Measurements from ENCODE around the gene PHKB. TPM values are rescaled to one million over a fixed set of nuclear protein-coding genes. Genes with fewer than 3 reads are reported as not detected.
A peak's percentile ranks its signal among the peaks of the same experiment; 100 is the strongest.

The PHKB gene
- total RNA-seq, 4 donors from 2014 or later, result 62.0 to 164 (median 111) TPM

- peak overlapping the region in 1 of 2 donors; percentile 14 for H3K27ac ChIP-seq
- no peaks in the 10 kb centered on the region for H3K27me3 ChIP-seq
- H3K36me3 ChIP-seq, result no peaks in the 10 kb centered on the region
- TF ChIP-seq CTCF (IDR thresholded peaks at IDR 0.05), result no peak
- no peak for TF ChIP-seq POLR2A (IDR thresholded peaks at IDR 0.05)
- intact Hi-C loops (cut with DNase I; ENCODE audit: low total_unique reads), result no loop called here
- no peaks in the 10 kb centered on the region for H3K4me1 ChIP-seq
- no peaks in the 10 kb centered on the region for H3K9me3 ChIP-seq
- H3K4me3 ChIP-seq, result no peak overlapping the region
- no peak for DNase-seq
These were observed 16.5 kb downstream of the PHKB start for GRCh38 chr16:47477679-47478078.

- H3K4me3 ChIP-seq, result no peak overlapping the region
- H3K27ac ChIP-seq, result no peak overlapping the region
- H3K4me1 ChIP-seq, result no peaks in the 10 kb centered on the region
- H3K27me3 ChIP-seq, result no peaks in the 10 kb centered on the region
- TF ChIP-seq CTCF (IDR thresholded peaks at IDR 0.05) (no peak), POLR2A (IDR thresholded peaks at IDR 0.05) (no peak)
- H3K36me3 ChIP-seq, result no peaks in the 10 kb centered on the region
- H3K9me3 ChIP-seq, result no peaks in the 10 kb centered on the region
- intact Hi-C loops (cut with DNase I; ENCODE audit: low total_unique reads), result no loop called here
- DNase-seq, result no peak
These were observed 19.3 kb downstream of the PHKB start for GRCh38 chr16:47480410-47480809.

- no peaks in the 10 kb centered on the region for H3K27me3 ChIP-seq
- H3K9me3 ChIP-seq, result no peaks in the 10 kb centered on the region
- no peak for TF ChIP-seq POLR2A (IDR thresholded peaks at IDR 0.05)
- no peak for TF ChIP-seq CTCF (IDR thresholded peaks at IDR 0.05)
- H3K27ac ChIP-seq, result no peak overlapping the region
- H3K4me3 ChIP-seq, result no peak overlapping the region
- DNase-seq, result no peak
- no peaks in the 10 kb centered on the region for H3K36me3 ChIP-seq
- no peaks in the 10 kb centered on the region for H3K4me1 ChIP-seq
- intact Hi-C loops (cut with DNase I; ENCODE audit: low total_unique reads), result no loop called here
These were observed 20.7 kb downstream of the PHKB start for GRCh38 chr16:47481698-47482374.

GRCh38 chr16:47483616-47484015 lies 22.5 kb downstream of the PHKB start:
- no peaks in the 10 kb centered on the region for H3K27me3 ChIP-seq
- intact Hi-C loops (cut with DNase I; ENCODE audit: low total_unique reads), result no loop called here
- no peak for TF ChIP-seq POLR2A (IDR thresholded peaks at IDR 0.05)
- no peak for TF ChIP-seq CTCF (IDR thresholded peaks at IDR 0.05)
- no peaks in the 10 kb centered on the region for H3K4me1 ChIP-seq
- no peak overlapping the region for H3K27ac ChIP-seq
- no peaks in the 10 kb centered on the region for H3K9me3 ChIP-seq
- no peak for DNase-seq
- H3K4me3 ChIP-seq, result no peak overlapping the region
- H3K36me3 ChIP-seq, result no peaks in the 10 kb centered on the region

- intact Hi-C loops (cut with DNase I; ENCODE audit: low total_unique reads), result no loop called here
- no peak overlapping the region for H3K4me3 ChIP-seq
- DNase-seq, result no peak
- H3K27ac ChIP-seq, result no peak overlapping the region
- no peak for TF ChIP-seq CTCF (IDR thresholded peaks at IDR 0.05)
- TF ChIP-seq POLR2A (IDR thresholded peaks at IDR 0.05), result no peak
- H3K4me1 ChIP-seq, result no peaks in the 10 kb centered on the region
- peaks cover 0 to 17% of the 10 kb centered on the region in 2 donors for H3K9me3 ChIP-seq
- no peaks in the 10 kb centered on the region for H3K36me3 ChIP-seq
- no peaks in the 10 kb centered on the region for H3K27me3 ChIP-seq
These were observed 25.7 kb downstream of the PHKB start for GRCh38 chr16:47486856-47487255.

Data from uterus (tissue), 4 donors.